ENCODE results near the gene KCNK15. TPM values are rescaled to one million over a fixed set of nuclear protein-coding genes. Genes with fewer than 3 reads are reported as not detected.

Gene KCNK15
- total and polyA plus RNA-seq, 10 of the 15 experiments (the other 5 are each of a cell fraction or from before 2014, with no cell fraction given), result not detected

GRCh38 chr20:44704551-44704971 is 41.1 kb upstream of the KCNK15 start:
- DNase-seq (ENCODE audit: low read depth, low spot score), result no peak
- H3K27me3 ChIP-seq (replicated peaks in 1 of 2; ENCODE audit: control insufficient read depth in 2 of 2, insufficient read depth in 2 of 2, low read length in 1 of 2), result no peaks in the 10 kb centered on the region; a peak in 2 of 4 replicates
- ChIA-PET POLR2A (no interaction called here), SMC1A (ENCODE audit: uncharacterized antibody, unreplicated experiment) (interaction anchor here (1.4 kb wide), 1 partner anchor 21 kb away, joined by 4 read pairs; no protein-coding TSS in a partner anchor), RAD21 (ENCODE audit: unreplicated experiment) (no interaction called here), CTCF (interaction anchor here (0.6 to 0.7 kb wide), 3 partner anchors 20 to 97 kb away, joined by 3 to 4 read pairs (median 3); no protein-coding TSS in a partner anchor)
- H2AFZ ChIP-seq (ENCODE audit: control insufficient read depth, low read depth, low read length), result no peak overlapping the region
- H3K9me3 ChIP-seq (replicated peaks; ENCODE audit: control insufficient read depth, insufficient read depth, low read length), result no peaks in the 10 kb centered on the region
- 0% methylated on average over 4 of the region's 4 CpGs for WGBS (ENCODE audit: insufficient coverage, insufficient replicate concordance, low lambda C conversion rate, missing lambda C conversion rate)
- H3K9ac ChIP-seq (ENCODE audit: control insufficient read depth, insufficient read depth, low read length), result no peak overlapping the region
- no peaks in the 10 kb centered on the region for H3K36me3 ChIP-seq (ENCODE audit: control insufficient read depth in 2 of 2, insufficient read depth in 2 of 2, low read length in 1 of 2)
- TF ChIP-seq FOXK2 (IDR thresholded peaks at IDR 0.05) (no peak), SP1 (IDR thresholded peaks at IDR 0.05; ENCODE audit: low read depth, low read length) (no peak), HDAC2 (IDR thresholded peaks at IDR 0.05) (no peak), MYC (IDR thresholded peaks at IDR 0.05; ENCODE audit: insufficient read depth, insufficient read length, insufficient replicate concordance, low read length, severe bottlenecking) (no peak), KDM1A (IDR thresholded peaks at IDR 0.05; ENCODE audit: borderline replicate concordance) (no peak), NFIC (IDR thresholded peaks at IDR 0.05; ENCODE audit: low read depth, low read length) (no peak), USF1 (IDR thresholded peaks at IDR 0.05; ENCODE audit: borderline replicate concordance, extremely low read length, insufficient read depth, low read depth, low read length) (no peak), TCF3 (IDR thresholded peaks at IDR 0.05; ENCODE audit: borderline replicate concordance, insufficient read depth, low read depth, low read length) (no peak), MAX (IDR thresholded peaks at IDR 0.05; ENCODE audit: low read depth, low read length) (no peak), KAT2A (conservative IDR thresholded peaks at IDR 0.05; ENCODE audit: control insufficient read depth, low read depth, low read length) (no peak), NR2C2 (IDR thresholded peaks at IDR 0.05; ENCODE audit: borderline replicate concordance, control insufficient read depth, insufficient read length, low read depth) (no peak), RB1 (IDR thresholded peaks at IDR 0.05; ENCODE audit: borderline replicate concordance) (no peak), IRF3 (IDR thresholded peaks at IDR 0.05) (no peak)
- H3K27ac ChIP-seq (ENCODE audit: control insufficient read depth, insufficient read depth), result no peak overlapping the region
- H3K79me2 ChIP-seq (ENCODE audit: control insufficient read depth, insufficient read depth, low read length), result no peaks in the 10 kb centered on the region
- no peak for ATAC-seq
- no TSS peak for BruUV-seq (replicated peaks)
- intact Hi-C loops (cut with micrococcal nuclease; ENCODE audit: unreplicated experiment), result no loop called here
- no peaks in the 10 kb centered on the region for H4K20me1 ChIP-seq (ENCODE audit: control insufficient read depth, insufficient read depth)
- no peak overlapping the region for H3K4me2 ChIP-seq (ENCODE audit: control insufficient read depth, insufficient read depth)
- in situ Hi-C loops (cut with MboI), result no loop called here
- FAIRE-seq, result no peak
- no peak overlapping the region for H3K4me3 ChIP-seq
- H3K4me1 ChIP-seq (ENCODE audit: control insufficient read depth, insufficient read depth, low read length), result peaks cover 4% of the 10 kb centered on the region
